ENCODE results near the gene TNRC18.
"Not testable (repeated sequence)": the region's sequence is repeated elsewhere in the genome, so short reads cannot be mapped to it uniquely, and the experiment has no call there.

The TNRC18 gene, protein sequence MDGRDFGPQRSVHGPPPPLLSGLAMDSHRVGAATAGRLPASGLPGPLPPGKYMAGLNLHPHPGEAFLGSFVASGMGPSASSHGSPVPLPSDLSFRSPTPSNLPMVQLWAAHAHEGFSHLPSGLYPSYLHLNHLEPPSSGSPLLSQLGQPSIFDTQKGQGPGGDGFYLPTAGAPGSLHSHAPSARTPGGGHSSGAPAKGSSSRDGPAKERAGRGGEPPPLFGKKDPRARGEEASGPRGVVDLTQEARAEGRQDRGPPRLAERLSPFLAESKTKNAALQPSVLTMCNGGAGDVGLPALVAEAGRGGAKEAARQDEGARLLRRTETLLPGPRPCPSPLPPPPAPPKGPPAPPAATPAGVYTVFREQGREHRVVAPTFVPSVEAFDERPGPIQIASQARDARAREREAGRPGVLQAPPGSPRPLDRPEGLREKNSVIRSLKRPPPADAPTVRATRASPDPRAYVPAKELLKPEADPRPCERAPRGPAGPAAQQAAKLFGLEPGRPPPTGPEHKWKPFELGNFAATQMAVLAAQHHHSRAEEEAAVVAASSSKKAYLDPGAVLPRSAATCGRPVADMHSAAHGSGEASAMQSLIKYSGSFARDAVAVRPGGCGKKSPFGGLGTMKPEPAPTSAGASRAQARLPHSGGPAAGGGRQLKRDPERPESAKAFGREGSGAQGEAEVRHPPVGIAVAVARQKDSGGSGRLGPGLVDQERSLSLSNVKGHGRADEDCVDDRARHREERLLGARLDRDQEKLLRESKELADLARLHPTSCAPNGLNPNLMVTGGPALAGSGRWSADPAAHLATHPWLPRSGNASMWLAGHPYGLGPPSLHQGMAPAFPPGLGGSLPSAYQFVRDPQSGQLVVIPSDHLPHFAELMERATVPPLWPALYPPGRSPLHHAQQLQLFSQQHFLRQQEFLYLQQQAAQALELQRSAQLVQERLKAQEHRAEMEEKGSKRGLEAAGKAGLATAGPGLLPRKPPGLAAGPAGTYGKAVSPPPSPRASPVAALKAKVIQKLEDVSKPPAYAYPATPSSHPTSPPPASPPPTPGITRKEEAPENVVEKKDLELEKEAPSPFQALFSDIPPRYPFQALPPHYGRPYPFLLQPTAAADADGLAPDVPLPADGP (N-terminal part only)

GRCh38 chr7:5423306-5423975, at the start of gene TNRC18:
TSS of gene TNRC18 (minus strand) at chr7:5423834. CDS start at chr7:5421246, 2,588 bp downstream.
- DNase-seq (ENCODE audit: low spot score) = no peak

DNA sequence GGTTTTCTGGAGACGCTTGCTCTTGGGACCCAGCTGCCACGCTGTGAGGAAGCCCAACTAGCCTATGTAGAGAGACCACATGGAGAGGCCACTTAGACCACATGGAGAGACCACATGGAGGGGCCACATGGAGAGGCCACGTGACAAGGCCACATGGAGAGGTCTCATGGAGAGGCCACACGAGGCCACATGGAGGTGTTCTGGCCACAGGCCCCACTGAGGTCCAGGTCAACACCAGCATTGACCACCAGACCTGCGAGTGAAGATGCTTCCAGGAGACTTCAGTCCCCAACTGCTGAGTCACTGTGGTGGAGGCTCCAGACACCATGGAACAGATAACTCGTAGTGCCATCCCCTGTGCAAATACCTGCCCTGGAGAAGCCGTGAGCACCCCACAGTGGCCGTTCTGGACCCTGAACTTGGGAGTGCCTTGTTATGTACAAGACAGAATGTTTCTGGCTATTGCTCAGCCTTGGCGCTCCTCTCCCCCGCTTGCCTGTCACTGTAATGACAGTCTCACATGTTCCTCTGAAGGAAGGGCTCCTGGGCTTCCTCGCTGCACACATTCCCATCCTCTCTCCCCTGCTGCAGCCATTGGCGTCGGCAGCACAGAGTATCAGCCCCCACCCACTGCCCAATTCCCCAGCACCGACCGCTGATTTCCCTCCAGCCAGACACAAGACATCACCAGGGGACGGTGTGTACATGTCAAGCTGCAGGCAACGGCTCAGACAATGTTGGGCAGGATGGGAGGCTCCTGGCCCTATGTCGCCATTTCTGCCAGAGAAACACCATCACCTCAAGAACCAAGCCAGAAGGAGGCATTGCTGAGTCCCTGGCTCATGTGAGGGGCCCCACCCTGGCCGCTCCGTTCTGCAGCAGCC, 49.0 kb upstream of the TNRC18 start:
- DNase-seq (ENCODE audit: low spot score) = no peak

- DNase-seq (ENCODE audit: low spot score) = not testable (repeated sequence)
Observed at GRCh38 chr7:5471623-5472022, 48.0 kb upstream of the TNRC18 start.

- no peak for DNase-seq (ENCODE audit: low spot score)
Observed at GRCh38 chr7:5470816-5471215, 47.2 kb upstream of the TNRC18 start.

DNA sequence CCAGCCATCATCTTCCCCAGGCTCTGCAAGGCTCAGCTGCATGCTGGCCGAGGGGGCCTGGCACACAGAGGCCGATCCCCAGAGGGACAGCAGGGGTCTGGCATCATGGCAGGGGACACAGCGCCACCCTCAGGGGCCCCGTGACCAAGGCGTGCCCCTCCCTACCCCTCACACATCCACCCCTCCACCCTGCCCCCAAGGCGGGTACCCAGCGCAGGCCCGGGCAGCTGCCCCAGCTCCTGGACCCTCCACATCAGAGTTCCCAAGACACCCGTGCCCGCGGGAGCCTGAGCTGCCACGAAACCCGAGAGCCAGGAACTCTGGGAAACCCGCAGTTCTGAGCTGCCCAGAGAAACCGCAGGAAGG, 46.5 kb upstream of the TNRC18 start:
- no peak for DNase-seq (ENCODE audit: low spot score)

DNA sequence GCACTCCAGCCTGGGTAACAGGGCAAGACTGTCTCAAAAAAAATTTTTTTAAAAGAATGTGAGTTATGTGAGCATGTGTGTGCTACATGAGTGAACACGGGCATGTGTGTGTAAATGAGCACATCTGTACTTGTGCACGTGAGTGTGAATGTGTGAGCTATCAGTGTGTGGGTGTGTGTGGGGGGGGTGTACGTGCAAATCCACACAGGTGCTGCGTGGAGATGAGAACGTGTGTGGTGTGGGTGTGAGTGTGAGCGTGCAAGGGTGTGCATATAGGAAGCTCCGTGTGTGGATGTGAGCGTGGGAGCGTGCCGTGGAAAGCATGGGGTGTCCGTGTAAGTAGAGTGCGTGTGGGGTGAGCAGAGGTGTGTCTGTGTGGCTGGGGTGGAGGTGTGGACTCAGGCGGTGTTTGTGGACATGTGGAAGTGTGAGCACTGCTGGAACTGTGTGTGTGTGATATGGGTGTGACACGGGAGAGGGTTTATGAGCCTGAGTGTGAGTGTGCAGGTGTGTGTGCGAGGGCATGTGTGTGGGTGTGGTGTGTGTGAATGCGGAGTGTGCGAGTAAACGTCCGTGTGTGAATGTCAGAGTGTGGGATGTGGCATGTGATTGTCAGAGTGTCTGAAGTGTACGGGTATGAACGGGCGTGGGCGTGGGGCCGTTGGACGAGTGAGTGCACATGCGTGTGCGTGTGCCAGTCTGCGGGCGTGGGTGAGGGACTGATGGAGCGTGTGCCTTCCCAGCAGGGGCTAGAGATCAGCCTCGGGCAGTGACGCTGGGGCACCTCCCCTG, 45.9 kb upstream of the TNRC18 start:
- DNase-seq (ENCODE audit: low spot score) = no peak

DNA sequence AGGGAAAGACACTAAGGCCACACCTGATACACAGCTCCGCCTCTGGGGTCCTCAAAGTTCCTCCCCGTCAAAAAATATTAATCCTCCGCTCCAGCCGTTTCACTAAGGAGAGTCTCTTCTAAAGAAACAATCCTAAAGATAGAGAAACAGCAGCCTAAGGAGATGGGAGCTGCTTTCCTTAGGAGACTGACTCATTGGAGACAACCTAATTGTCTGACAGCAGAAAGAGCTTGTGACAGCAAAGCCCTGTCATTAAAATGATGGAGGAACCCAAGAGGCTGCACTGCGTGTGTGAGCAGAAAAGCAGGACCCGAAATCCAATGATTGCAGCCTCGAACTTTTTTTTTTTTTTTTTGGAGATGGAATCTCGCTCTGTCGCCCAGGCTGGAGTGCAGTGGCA, 44.0 kb upstream of the TNRC18 start:
- DNase-seq (ENCODE audit: low spot score) = no peak

DNA sequence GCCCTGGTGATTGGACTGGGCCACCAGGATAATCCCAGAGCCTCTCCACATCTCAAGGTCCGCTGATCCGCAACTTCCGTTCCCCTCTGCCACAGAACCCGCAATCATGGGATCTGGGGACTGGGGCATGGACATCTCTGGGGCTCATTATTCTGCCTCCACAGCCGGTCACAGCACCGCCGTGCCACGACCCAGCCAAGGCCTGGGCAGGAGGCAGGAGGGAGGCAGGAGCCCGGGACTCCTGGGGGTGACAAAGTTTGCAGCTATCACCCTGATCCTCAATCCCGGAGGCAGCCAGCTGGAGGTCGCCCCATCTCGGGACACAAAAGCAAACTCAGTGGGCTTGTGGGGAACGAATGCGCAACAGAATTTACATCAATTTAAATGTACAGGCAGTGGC, 42.9 kb upstream of the TNRC18 start:
- DNase-seq (ENCODE audit: low spot score) = no peak

- no peak for DNase-seq (ENCODE audit: low spot score)
Observed at GRCh38 chr7:5463031-5463430, 39.4 kb upstream of the TNRC18 start.

DNA sequence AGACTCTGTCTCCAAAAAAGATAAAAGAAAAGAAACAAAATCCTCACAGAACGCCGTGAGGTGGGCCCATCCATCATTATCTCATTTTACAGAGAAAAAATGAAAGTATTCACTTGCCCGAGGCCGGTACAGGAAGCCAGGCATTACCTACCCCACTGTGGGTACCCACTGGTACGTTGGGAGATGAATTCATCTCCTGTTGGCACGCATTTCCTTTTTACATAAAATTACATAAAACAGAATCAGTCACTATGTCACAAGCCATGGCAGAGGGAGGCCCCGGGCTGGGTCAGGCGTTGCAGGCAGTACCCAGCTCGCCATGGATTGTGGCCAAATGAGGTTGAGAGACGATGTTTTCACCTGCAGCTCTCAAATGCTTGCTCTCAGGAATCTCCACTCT, 38.6 kb upstream of the TNRC18 start:
- DNase-seq (ENCODE audit: low spot score) = no peak

DNA sequence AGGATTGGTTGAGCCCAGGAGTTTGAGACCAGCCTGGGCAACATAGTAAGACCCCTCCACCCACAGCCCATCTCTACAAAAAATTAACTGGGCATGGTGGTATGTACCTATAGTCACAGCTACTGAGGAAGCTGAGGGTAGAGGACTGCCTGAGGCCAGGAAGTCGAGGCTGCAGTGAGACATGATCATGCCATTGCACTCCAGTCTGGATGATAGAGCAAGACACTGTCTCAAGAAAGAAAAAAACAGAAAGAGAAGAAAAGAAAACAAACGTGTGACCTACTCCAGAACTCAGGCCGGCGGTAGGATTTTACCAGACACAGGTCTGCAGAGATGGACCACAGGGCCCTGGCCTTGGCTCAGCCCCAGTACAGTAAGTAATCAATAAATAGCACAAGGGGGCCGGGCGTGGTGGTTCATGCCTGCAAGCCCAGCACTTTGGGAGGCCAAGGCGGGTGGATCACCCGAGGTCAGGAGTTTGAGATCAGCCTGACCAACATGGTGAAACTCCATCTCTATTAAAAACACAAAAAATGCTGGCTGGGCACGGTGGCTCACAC, 35.4 kb upstream of the TNRC18 start:
- DNase-seq (ENCODE audit: low spot score) = no peak

- DNase-seq (ENCODE audit: low spot score) = no peak
Observed at GRCh38 chr7:5457245-5457735, 33.7 kb upstream of the TNRC18 start.

GRCh38 chr7:5456409-5456808, 32.8 kb upstream of the TNRC18 start:
- no peak for DNase-seq (ENCODE audit: low spot score)

DNA sequence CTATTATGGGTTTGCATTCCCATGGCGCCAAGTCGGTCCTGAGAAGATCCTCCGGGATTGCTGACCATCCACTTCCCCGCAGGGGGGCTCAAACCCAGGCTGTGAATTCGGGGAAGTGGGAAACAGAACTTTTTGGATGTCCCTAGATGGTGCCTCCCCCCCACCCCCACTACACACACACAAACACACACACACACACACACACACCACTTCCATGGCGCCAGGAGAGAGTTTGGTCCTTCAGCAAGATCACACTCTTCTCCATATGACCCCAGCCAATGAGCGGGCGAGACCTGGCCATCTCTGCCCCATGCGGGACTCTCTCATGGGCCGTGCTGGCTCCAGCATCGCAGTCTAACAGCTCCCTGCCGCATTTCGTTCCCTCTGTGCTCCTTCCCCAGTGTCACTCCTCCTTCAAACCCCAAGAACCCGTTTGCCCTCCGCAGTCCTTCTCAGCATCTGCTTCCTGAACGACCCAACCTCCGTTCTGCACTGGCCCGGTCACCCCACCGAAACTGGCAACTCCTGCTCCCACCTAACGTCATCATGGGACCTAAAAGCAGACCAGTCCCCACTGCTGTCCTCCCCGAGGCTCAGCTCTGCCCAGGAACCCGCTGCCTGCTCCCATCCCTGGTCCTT, 32.1 kb upstream of the TNRC18 start:
- DNase-seq (ENCODE audit: low spot score) = no peak

- DNase-seq (ENCODE audit: low spot score) = no peak
Observed at GRCh38 chr7:5455175-5455574, 31.5 kb upstream of the TNRC18 start.

DNA sequence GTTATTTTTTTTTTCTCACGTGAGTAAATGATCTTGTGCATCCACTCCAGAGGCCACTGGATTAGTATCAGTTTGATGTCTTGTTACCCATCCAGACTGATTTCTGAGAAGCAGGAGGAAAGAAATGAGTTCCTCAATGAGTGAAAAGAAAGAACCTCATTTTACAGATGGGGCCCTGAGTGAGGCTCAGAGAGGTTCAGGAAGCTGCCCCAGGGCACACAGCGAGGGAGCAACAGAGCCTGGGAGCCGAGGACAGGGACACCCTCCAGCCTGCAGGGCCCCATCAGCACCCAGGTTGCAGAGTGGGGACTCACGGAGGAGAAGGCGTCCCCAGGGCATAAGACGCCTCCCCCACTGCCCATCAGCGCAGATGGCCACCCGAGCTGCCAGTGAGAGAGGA, 30.9 kb upstream of the TNRC18 start:
- no peak for DNase-seq (ENCODE audit: low spot score)

- DNase-seq (ENCODE audit: low spot score) = no peak
Observed at GRCh38 chr7:5453566-5454075, 30.0 kb upstream of the TNRC18 start.

- DNase-seq (ENCODE audit: low spot score) = no peak
Observed at GRCh38 chr7:5452937-5453540, 29.4 kb upstream of the TNRC18 start.

GRCh38 chr7:5452470-5452899, 28.9 kb upstream of the TNRC18 start:
- no peak for DNase-seq (ENCODE audit: low spot score)

All from COLO829 (cell line).